Measurements from ENCODE around the gene SUPT6H. TPM values are rescaled to one million over a fixed set of nuclear protein-coding genes. Genes with fewer than 3 reads are reported as not detected.
"Not testable (repeated sequence)": the region's sequence is repeated elsewhere in the genome, so short reads cannot be mapped to it uniquely, and the experiment has no call there.

The SUPT6H gene
- total RNA-seq, 4 donors from 2014 or later = 47.2 to 86.7 (median 71.3) TPM

- DNase-seq (ENCODE audit: low spot score in 2 of 2) = no peak
- peak overlapping the region; percentile 75 for H3K4me3 ChIP-seq (ENCODE audit: low read depth, poor library complexity, severe bottlenecking)
- WGBS, 2 donors = 1 to 3% methylated on average over 28 to 30 of the region's 30 CpGs
- TF ChIP-seq, protein P1, sequence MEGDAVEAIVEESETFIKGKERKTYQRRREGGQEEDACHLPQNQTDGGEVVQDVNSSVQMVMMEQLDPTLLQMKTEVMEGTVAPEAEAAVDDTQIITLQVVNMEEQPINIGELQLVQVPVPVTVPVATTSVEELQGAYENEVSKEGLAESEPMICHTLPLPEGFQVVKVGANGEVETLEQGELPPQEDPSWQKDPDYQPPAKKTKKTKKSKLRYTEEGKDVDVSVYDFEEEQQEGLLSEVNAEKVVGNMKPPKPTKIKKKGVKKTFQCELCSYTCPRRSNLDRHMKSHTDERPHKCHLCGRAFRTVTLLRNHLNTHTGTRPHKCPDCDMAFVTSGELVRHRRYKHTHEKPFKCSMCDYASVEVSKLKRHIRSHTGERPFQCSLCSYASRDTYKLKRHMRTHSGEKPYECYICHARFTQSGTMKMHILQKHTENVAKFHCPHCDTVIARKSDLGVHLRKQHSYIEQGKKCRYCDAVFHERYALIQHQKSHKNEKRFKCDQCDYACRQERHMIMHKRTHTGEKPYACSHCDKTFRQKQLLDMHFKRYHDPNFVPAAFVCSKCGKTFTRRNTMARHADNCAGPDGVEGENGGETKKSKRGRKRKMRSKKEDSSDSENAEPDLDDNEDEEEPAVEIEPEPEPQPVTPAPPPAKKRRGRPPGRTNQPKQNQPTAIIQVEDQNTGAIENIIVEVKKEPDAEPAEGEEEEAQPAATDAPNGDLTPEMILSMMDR (IDR thresholded peaks at IDR 0.05) = no peak
- no peak for TF ChIP-seq POLR2A (IDR thresholded peaks at IDR 0.05)
- intact Hi-C loops (cut with DNase I; ENCODE audit: low total_unique reads) = no loop called here
These were observed 58.4 kb downstream of the SUPT6H start for GRCh38 chr17:28720247-28720996.

DNA sequence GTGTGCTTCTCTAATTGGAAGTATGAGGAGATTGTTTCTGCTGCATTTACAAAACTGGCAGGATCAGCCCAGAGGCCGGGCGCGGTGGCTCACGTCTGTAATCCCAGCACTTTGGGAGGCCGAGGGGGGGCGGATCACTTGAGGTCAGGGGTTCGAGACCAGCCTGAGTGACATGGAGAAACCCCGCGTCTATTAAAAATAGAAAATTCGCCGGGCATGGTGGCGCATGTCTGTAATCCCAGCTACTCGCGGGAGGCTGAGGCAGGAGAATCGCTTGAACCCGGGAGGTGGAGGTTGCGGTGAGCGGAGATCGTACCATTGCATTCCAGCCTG is 59.0 kb downstream of the SUPT6H start:
- DNase-seq (ENCODE audit: low spot score in 2 of 2); intact Hi-C loops (cut with DNase I; ENCODE audit: low total_unique reads): not testable (repeated sequence)
- WGBS, 2 donors = 29 to 31% methylated on average over 19 of the region's 19 CpGs
- peak overlapping the region; percentile 75 for H3K4me3 ChIP-seq (ENCODE audit: low read depth, poor library complexity, severe bottlenecking)

GRCh38 chr17:28722417-28723158 is 60.6 kb downstream of the SUPT6H start:
- intact Hi-C loops (cut with DNase I; ENCODE audit: low total_unique reads) = no loop called here
- no peak for DNase-seq (ENCODE audit: low spot score in 2 of 2)
- WGBS, 2 donors = 75 to 77% methylated on average over 7 of the region's 7 CpGs
- TF ChIP-seq POLR2A (IDR thresholded peaks at IDR 0.05) = no peak
- no peak overlapping the region for H3K4me3 ChIP-seq (ENCODE audit: low read depth, poor library complexity, severe bottlenecking)

DNA sequence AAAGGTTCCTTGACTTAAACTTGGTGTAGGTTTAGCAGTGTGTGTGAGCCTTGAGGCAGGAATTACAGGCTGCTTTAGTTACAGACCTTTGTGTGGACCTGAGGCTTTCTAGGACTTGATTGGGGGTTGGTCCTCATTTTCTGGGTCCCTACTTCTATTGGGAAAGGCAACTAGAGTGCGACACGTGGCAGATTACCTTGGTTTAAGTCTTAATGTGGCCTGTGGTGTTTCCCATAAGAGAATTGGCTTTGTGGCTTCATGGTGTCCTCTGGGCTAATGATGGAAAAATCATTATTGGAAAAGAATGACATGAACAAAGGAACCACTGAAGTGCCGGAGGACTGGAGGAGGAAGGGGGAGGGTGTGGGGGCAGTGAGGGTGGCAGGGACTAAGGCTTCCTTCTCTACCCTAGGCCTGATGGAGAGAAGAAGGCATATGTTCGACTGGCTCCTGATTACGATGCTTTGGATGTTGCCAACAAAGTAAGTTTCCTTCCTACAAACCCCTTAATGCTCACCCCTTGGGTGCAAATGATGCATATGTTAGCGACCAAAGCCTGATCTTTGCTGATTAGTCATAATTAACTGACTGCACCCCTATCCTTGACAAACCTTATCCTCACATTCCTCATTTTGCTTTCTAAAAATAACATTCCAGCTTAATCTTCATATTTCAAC is 61.3 kb downstream of the SUPT6H start:
- intact Hi-C loops (cut with DNase I; ENCODE audit: low total_unique reads) = no loop called here
- H3K4me3 ChIP-seq (ENCODE audit: low read depth, poor library complexity, severe bottlenecking) = no peak overlapping the region
- TF ChIP-seq POLR2A (IDR thresholded peaks at IDR 0.05) = no peak
- TF ChIP-seq, protein P1 (IDR thresholded peaks at IDR 0.05) = no peak
- WGBS, 2 donors = 72 to 77% methylated on average over 6 of the region's 6 CpGs
- no peak for DNase-seq (ENCODE audit: low spot score in 2 of 2)

DNA sequence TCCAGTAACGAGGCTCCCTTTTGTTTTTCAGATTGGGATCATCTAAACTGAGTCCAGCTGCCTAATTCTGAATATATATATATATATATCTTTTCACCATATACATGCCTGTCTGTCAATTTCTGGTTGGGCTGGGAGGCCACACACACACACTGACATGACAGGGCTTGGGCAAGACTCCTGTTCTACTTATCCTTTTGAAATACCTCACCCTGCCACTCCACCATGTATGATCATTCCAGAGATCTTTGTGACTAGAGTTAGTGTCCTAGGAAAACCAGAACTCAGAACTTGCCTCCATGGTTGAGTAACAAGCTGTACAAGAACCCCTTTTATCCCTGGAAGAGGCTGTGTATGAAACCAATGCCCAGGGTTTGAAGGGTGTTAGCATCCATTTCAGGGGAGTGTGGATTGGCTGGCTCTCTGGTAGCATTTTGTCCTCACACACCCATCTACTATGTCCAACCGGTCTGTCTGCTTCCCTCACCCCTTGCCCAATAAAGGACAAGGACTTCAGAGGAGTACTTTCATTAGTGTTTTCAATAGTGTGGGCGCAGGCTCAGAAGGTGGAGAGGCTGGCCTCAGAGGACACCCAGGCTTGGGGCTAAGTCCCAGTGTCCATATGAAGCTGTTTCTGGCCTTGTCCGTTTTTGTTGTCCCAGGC is 62.0 kb downstream of the SUPT6H start:
- DNase-seq (ENCODE audit: low spot score in 2 of 2); H3K4me3 ChIP-seq (ENCODE audit: low read depth, poor library complexity, severe bottlenecking); intact Hi-C loops (cut with DNase I; ENCODE audit: low total_unique reads): not testable (repeated sequence)
- 68 to 69% methylated on average over 4 of the region's 4 CpGs for WGBS, 2 donors

DNA sequence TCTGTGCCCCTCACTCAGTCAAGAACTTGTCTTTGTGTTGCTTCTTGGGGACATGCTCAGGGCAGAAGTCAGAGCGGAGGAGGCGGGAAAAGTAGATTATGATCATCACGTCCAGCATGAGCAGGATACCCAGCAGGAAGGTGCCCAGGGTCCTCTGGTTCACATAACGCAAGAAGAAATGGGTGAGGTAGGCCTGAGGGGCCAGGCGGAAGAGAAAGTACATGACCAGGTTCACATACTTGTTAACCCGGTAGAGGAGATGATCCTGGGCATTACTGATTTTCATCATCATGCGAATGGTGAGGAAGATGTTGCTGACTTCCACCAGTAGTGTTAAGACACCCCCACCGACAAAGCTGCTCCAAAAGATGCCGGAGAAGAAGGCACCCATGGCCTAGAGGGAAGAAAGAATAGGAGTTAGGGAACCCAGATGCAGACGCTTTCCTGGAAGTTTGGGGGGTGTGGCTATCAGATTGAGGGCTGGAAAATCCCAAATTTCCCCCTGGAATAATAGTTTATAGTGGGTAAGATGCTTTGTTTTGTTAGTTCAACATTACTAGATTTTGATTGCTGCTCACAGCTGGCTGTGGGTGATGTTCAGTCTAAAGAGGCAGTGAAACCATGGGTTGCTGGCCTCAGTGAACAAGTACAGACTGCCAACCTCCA is 62.6 kb downstream of the SUPT6H start:
- no peak for TF ChIP-seq POLR2A (IDR thresholded peaks at IDR 0.05)
- TF ChIP-seq, protein P1 (IDR thresholded peaks at IDR 0.05) = no peak
- DNase-seq (ENCODE audit: low spot score in 2 of 2) = no peak
- H3K4me3 ChIP-seq (ENCODE audit: low read depth, poor library complexity, severe bottlenecking) = no peak overlapping the region
- intact Hi-C loops (cut with DNase I; ENCODE audit: low total_unique reads) = no loop called here
- 75% methylated on average over 10 of the region's 10 CpGs for WGBS, 2 donors
